Fibroblast of peridontal ligament (primary cell): ENCODE measurements around the gene TPX2.

Experiments used
- DNase-seq: peaks from one replicate; pipeline ENCODE4 v3.0.0-alpha.2; 2010; ENCODE audit errors: extremely low read depth

The TPX2 gene

GRCh38 chr20:31849306-31849930, 110.3 kb downstream of the TPX2 start:
- no peak for DNase-seq
